Measurements from ENCODE around the gene LRRC59. TPM values are rescaled to one million over a fixed set of nuclear protein-coding genes. Genes with fewer than 3 reads are reported as not detected.
A peak's percentile ranks its signal among the peaks of the same experiment; 100 is the strongest.
"Not testable (repeated sequence)": the region's sequence is repeated elsewhere in the genome, so short reads cannot be mapped to it uniquely, and the experiment has no call there.

LRRC59 gene
- total RNA-seq, 2 experiments from 2014 or later: 48.1 to 50.1 TPM

DNA sequence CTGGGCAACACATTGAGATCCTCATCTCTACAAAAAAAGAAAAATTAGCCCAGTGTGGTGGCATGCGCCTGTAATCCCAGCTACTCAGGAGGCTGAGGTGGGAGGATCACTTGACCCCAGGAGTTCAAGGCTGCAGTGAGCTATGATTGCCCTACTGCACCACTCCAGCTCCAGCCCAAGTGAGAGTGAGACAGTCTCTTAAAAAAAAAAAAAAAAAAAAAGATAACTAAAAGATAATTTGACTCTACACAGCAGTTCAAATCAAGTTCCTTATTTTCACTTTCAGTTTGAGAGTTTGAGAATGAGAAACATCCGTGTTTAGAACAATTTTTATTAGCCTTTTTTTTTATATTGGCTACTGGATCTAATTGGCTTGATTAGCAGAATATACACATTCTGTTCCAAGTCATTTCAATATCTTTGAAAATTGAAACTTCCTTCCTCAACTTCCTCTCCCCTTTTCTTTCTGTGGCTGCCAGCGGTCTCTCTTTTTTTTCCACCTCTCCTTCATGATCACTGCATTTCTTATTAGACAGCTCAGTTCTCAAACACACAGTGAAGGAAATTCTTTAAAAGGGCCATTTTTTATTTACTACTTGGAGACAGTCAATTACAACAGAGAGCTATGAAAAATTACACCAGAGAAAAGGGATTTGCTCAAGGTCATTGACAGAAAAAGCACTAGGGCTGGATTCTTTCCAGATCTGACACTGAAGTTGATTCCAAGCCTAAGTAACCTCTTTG lies 24.2 kb upstream of the LRRC59 start:
- peaks cover 2% of the 10 kb centered on the region for H3K9me3 Mint-ChIP-seq
- H3K4me1 Mint-ChIP-seq (ENCODE audit: low read depth): peaks cover 16% of the 10 kb centered on the region
- H3K27me3 Mint-ChIP-seq (ENCODE audit: low read depth): no peaks in the 10 kb centered on the region
- peak overlapping the region; percentile 65 for H3K4me3 Mint-ChIP-seq
- intact Hi-C loops (cut with micrococcal nuclease): no loop called here
- H3K27ac Mint-ChIP-seq: peak overlapping the region; percentile 82
- no peak for DNase-seq
- CTCF ChIA-PET: interaction anchor here (0.6 to 3.7 kb wide), 3 partner anchors 24 to 60 kb away, joined by 3 to 25 read pairs (median 4); partner anchors contain the start of gene LRRC59
- H3K36me3 Mint-ChIP-seq (ENCODE audit: low read depth): no peaks in the 10 kb centered on the region

GRCh38 chr17:50420419-50421112 lies 23.2 kb upstream of the LRRC59 start:
- H3K9me3 Mint-ChIP-seq: peaks cover 2% of the 10 kb centered on the region
- H3K27ac Mint-ChIP-seq: peak overlapping the region; percentile 82
- H3K4me3 Mint-ChIP-seq: no peak overlapping the region
- intact Hi-C loops (cut with micrococcal nuclease): no loop called here
- H3K4me1 Mint-ChIP-seq (ENCODE audit: low read depth): peaks cover 14% of the 10 kb centered on the region
- DNase-seq: no peak
- CTCF ChIA-PET: interaction anchor here (0.6 to 3.7 kb wide), 2 partner anchors 23 to 61 kb away, joined by 3 to 25 read pairs; partner anchors contain the start of gene LRRC59
- no peaks in the 10 kb centered on the region for H3K27me3 Mint-ChIP-seq (ENCODE audit: low read depth)
- no peaks in the 10 kb centered on the region for H3K36me3 Mint-ChIP-seq (ENCODE audit: low read depth)

GRCh38 chr17:50419577-50419976 lies 22.3 kb upstream of the LRRC59 start:
- CTCF ChIA-PET: interaction anchor here (3.7 kb wide), 1 partner anchor 22 kb away, joined by 25 read pairs; the partner anchor contains the start of gene LRRC59

GRCh38 chr17:50414808-50415207 lies 17.5 kb upstream of the LRRC59 start:
- CTCF ChIA-PET: no interaction called here
- H3K9me3 Mint-ChIP-seq: peaks cover 2% of the 10 kb centered on the region
- no peak overlapping the region for H3K27ac Mint-ChIP-seq
- no peaks in the 10 kb centered on the region for H3K27me3 Mint-ChIP-seq (ENCODE audit: low read depth)
- no peak overlapping the region for H3K4me3 Mint-ChIP-seq
- no peaks in the 10 kb centered on the region for H3K36me3 Mint-ChIP-seq (ENCODE audit: low read depth)
- no peak for DNase-seq
- no peaks in the 10 kb centered on the region for H3K4me1 Mint-ChIP-seq (ENCODE audit: low read depth)
- intact Hi-C loops (cut with micrococcal nuclease): no loop called here

More at GRCh38 chr17:50419577-50419976, 22.3 kb upstream of the LRRC59 start:
- DNase-seq; H3K9me3 Mint-ChIP-seq; H3K27ac Mint-ChIP-seq; intact Hi-C loops (cut with micrococcal nuclease); H3K27me3 Mint-ChIP-seq (ENCODE audit: low read depth); H3K4me3 Mint-ChIP-seq; H3K36me3 Mint-ChIP-seq (ENCODE audit: low read depth): not testable (repeated sequence)
- H3K4me1 Mint-ChIP-seq (ENCODE audit: low read depth): peaks cover 12% of the 10 kb centered on the region

DNA sequence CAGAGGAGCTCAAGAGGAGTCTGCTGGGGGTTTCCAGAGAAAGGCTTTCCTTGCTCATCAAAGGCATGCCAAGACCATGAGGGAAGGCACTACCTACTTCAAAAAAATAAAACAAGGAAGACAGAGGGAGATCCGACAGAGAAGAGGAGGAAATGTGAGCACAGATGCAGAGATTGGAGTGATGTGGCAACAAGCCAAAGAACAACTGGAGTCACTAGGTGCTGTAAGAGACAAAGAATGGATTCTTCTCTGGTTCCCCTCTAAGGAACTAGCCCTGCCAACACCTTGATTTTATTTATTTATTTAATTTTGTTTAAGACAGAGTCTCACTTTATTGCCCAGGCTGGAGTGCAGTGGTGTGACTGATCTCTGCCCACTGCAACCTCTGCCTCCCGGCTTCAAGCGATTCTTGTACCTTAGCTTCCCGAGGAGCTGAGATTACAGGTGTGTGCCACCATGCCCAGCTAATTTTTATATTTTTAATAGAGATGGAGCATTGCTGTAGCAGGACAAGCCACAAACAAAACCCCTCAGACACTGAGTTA lies 14.9 kb upstream of the LRRC59 start:
- Mint-ChIP-seq H3K27me3 (ENCODE audit: low read depth) (no peaks in the 10 kb centered on the region), H3K4me3 (no peak overlapping the region), H3K27ac (no peak overlapping the region), H3K9me3 (no peaks in the 10 kb centered on the region), H3K4me1 (ENCODE audit: low read depth) (no peaks in the 10 kb centered on the region), H3K36me3 (ENCODE audit: low read depth) (no peaks in the 10 kb centered on the region)
- CTCF ChIA-PET: interaction anchor here (1.6 kb wide), 1 partner anchor 14 kb away, joined by 6 read pairs; the partner anchor contains the start of gene LRRC59
- intact Hi-C loops (cut with micrococcal nuclease): no loop called here
- DNase-seq: no peak

DNA sequence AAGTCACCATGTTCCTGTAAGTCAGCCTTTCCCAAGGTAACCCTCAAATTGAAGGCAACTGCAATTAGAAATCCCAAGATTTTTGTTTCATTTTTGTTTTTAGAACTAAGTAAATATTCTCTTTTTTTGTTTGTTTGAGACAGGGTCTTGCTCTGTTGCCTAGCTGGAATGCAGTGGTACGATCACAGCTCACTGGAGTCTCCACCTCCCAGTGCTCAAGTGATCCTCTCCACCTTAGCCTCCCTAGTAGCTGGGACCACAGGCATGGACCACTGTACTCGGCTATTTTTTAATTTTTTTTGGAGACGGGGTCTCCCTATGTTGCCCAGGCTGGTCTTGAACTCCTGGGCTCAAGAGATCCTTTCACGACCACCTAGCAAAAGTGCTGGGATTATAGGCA lies 10.6 kb upstream of the LRRC59 start:
- Mint-ChIP-seq H3K36me3 (ENCODE audit: low read depth) (no peaks in the 10 kb centered on the region), H3K27ac (no peak overlapping the region), H3K9me3 (no peaks in the 10 kb centered on the region), H3K4me1 (ENCODE audit: low read depth) (no peaks in the 10 kb centered on the region), H3K4me3 (no peak overlapping the region), H3K27me3 (ENCODE audit: low read depth) (no peaks in the 10 kb centered on the region)
- intact Hi-C loops (cut with micrococcal nuclease): no loop called here
- CTCF ChIA-PET: interaction anchor here (3.0 kb wide), 1 partner anchor 10 kb away, joined by 21 read pairs; the partner anchor contains the start of gene LRRC59
- no peak for DNase-seq

DNA sequence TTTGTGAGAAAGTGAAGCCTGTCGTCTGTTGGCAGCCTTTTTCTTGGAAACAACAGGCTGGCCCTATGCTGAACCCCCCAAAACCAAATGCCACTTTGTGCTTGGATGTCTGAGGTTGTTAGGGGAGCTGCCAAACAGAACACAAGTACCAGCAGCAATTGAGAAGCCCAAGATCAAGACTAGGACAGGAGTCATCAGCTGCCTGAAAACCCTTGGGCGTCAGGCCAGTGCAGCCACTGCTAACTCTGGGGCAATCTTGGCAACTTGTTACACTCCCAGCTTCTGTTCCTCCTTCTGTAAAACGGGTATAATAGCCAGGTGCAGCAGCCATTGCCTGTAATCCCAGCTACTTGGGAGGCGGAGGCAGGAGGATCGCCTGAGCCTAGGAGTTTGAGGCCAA lies 9.3 kb upstream of the LRRC59 start:
- intact Hi-C loops (cut with micrococcal nuclease): no loop called here
- DNase-seq: no peak
- H3K27me3 Mint-ChIP-seq (ENCODE audit: low read depth): no peaks in the 10 kb centered on the region
- H3K36me3 Mint-ChIP-seq (ENCODE audit: low read depth): no peaks in the 10 kb centered on the region
- CTCF ChIA-PET: interaction anchor here (3.0 kb wide), 1 partner anchor 9 kb away, joined by 21 read pairs; the partner anchor contains the start of gene LRRC59
- H3K4me3 Mint-ChIP-seq: no peak overlapping the region
- no peak overlapping the region for H3K27ac Mint-ChIP-seq
- H3K9me3 Mint-ChIP-seq: no peaks in the 10 kb centered on the region
- no peaks in the 10 kb centered on the region for H3K4me1 Mint-ChIP-seq (ENCODE audit: low read depth)

DNA sequence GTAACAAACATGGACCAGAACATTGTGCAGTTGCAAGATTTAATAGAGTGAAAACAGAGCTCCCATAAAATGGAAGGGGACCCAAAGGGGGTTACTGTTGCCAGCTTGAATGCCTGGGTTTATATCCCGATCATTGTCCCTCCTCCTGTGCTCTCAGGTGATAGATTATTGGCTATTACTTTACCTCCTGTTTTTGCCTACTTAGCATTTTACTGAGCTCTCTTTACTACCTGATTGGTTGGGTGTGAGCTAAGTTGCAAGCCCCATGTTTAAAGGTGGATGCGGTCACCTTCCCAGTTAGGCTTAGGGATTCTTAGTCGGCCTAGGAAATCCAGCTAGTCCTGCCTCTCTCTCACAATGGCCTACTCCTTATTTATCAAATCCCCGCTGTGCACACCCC lies 8.0 kb upstream of the LRRC59 start:
- H3K9me3 Mint-ChIP-seq; H3K27me3 Mint-ChIP-seq (ENCODE audit: low read depth); H3K36me3 Mint-ChIP-seq (ENCODE audit: low read depth); H3K4me1 Mint-ChIP-seq (ENCODE audit: low read depth); H3K4me3 Mint-ChIP-seq; H3K27ac Mint-ChIP-seq; intact Hi-C loops (cut with micrococcal nuclease); DNase-seq: not testable (repeated sequence)
- CTCF ChIA-PET: interaction anchor here (0.7 to 1.5 kb wide), 3 partner anchors 8 to 204 kb away, joined by 3 to 4 read pairs (median 3); partner anchors contain the start of genes COL1A1 and LRRC59

GRCh38 chr17:50399591-50399990 lies 2.3 kb upstream of the LRRC59 start:
- H3K4me1 Mint-ChIP-seq (ENCODE audit: low read depth): peaks cover 24% of the 10 kb centered on the region
- H3K27ac Mint-ChIP-seq; H3K27me3 Mint-ChIP-seq (ENCODE audit: low read depth); H3K36me3 Mint-ChIP-seq (ENCODE audit: low read depth); H3K4me3 Mint-ChIP-seq; H3K9me3 Mint-ChIP-seq: not testable (repeated sequence)
- CTCF ChIA-PET: interaction anchor here (4.5 kb wide), 1 partner anchor 37 kb away, joined by 56 read pairs; no protein-coding TSS in a partner anchor
- DNase-seq: peak; percentile 22
- intact Hi-C loops (cut with micrococcal nuclease): loop anchor here (5.0 kb wide), 1 partner anchor 37 kb away; no protein-coding TSS in a partner anchor

DNA sequence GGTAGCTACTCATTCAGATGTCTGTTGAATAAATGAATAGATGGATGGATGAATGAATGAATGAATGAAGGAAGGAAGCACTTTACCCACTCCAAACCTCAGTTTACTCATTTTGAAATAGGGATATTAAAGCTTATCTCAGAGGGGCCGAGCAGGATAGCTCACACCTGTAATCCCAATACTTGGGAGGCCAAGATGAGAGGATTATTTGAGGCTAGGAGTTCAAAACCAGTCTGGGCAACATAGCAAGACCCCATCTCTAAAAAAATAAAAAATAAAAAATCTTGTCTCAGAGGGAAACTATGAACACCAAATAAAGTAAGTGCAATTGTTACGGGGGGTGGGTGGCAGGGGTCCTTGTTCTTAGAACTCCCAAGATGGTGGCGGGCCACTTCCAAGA lies 1.3 kb upstream of the LRRC59 start:
- intact Hi-C loops (cut with micrococcal nuclease): loop anchor here (5.0 kb wide), 1 partner anchor 36 kb away; no protein-coding TSS in a partner anchor
- H3K27ac Mint-ChIP-seq; H3K9me3 Mint-ChIP-seq; H3K27me3 Mint-ChIP-seq (ENCODE audit: low read depth); DNase-seq; H3K4me3 Mint-ChIP-seq: not testable (repeated sequence)
- CTCF ChIA-PET: interaction anchor here (1.0 to 4.5 kb wide), 10 partner anchors 9 to 92 kb away, joined by 3 to 56 read pairs (median 9); partner anchors contain the start of gene RSAD1
- H3K4me1 Mint-ChIP-seq (ENCODE audit: low read depth): peaks cover 30% of the 10 kb centered on the region
- peaks cover 14% of the 10 kb centered on the region for H3K36me3 Mint-ChIP-seq (ENCODE audit: low read depth)

DNA sequence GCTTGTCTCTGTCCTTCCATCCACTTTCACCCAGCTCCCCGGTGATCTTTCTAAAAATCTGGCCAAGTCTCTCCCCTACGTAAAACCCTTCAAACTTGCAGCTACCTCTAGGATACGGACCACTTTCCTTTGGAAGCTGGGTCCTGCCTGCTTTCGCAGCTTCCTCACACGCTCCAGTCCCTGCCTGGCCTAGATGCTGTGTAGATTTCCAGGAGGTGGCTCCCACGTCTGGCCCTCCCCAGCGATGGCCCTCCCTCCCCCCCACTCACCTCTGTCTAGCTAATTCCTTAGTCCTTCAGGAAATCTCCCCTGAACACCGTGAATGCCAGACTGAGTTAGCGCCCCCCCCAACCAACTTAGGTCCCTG lies 579 bp upstream of the LRRC59 start:
- CTCF ChIA-PET: interaction anchor here (0.7 to 4.5 kb wide), 29 partner anchors 9 to 388 kb away, joined by 3 to 56 read pairs (median 5); partner anchors contain the start of genes ACSF2, CACNA1G, EME1 and MRPL27
- H3K4me3 Mint-ChIP-seq: peak overlapping the region; percentile 92
- H3K27ac Mint-ChIP-seq: peak overlapping the region; percentile 28
- DNase-seq: no peak
- H3K9me3 Mint-ChIP-seq: peaks cover 3% of the 10 kb centered on the region
- H3K4me1 Mint-ChIP-seq (ENCODE audit: low read depth): peaks cover 32% of the 10 kb centered on the region
- no peaks in the 10 kb centered on the region for H3K27me3 Mint-ChIP-seq (ENCODE audit: low read depth)
- intact Hi-C loops (cut with micrococcal nuclease): loop anchor here (1.0 to 5.0 kb wide), 4 partner anchors 25 to 81 kb away; partner anchors contain the start of genes ACSF2, EME1 and MRPL27
- H3K36me3 Mint-ChIP-seq (ENCODE audit: low read depth): peaks cover 21% of the 10 kb centered on the region

All from activated naive CD4-positive, alpha-beta T cell treated with anti-CD3 and anti-CD28 coated beads for 36 hours (primary cell).